ENCODE results near the gene ELANE. TPM values are rescaled to one million over a fixed set of nuclear protein-coding genes. Genes with fewer than 3 reads are reported as not detected.
A peak's percentile ranks its signal among the peaks of the same experiment; 100 is the strongest.

Gene ELANE
- total and polyA plus RNA-seq, 2 donors from 2014 or later: 0.85 TPM; not detected in 1

- no peak for FAIRE-seq
- no peak overlapping the region for H3K4me3 ChIP-seq (ENCODE audit: low read length in 3 of 3)
- H3K9ac ChIP-seq (ENCODE audit: low read length in 3 of 3): no peak overlapping the region
- intact Hi-C loops (cut with DNase I): no loop called here
- no peak overlapping the region for H3K27ac ChIP-seq (ENCODE audit: low read depth in 2 of 2, low read length in 2 of 2)
- peaks cover 0 to 4% (median 0%) of the 10 kb centered on the region in 3 donors for H3K36me3 ChIP-seq (ENCODE audit: control insufficient read depth in 2 of 3, insufficient read depth in 3 of 3, low read length in 3 of 3)
- peaks cover 0 to 10% (median 0%) of the 10 kb centered on the region in 3 donors for H3K4me1 ChIP-seq (ENCODE audit: control insufficient read depth in 2 of 3, insufficient read depth in 2 of 3, low read depth in 1 of 3, low read length in 3 of 3)
- peak in 1 of 5 donors; percentile 79 for DNase-seq
- no peaks in the 10 kb centered on the region for H3K27me3 ChIP-seq (ENCODE audit: control insufficient read depth, insufficient read depth, low read length)
- TF ChIP-seq CTCF (IDR thresholded peaks at IDR 0.05; ENCODE audit: borderline replicate concordance, extremely low read depth, insufficient read depth): no peak
- H3K9me3 ChIP-seq (ENCODE audit: control insufficient read depth in 2 of 3, insufficient read depth in 1 of 3, low read length in 3 of 3): no peaks in the 10 kb centered on the region
Observed at GRCh38 chr19:867855-868457, 15.9 kb downstream of the ELANE start.

GRCh38 chr19:868458-869244 lies 16.5 kb downstream of the ELANE start:
- TF ChIP-seq CTCF (IDR thresholded peaks at IDR 0.05; ENCODE audit: borderline replicate concordance, extremely low read depth, insufficient read depth): no peak
- intact Hi-C loops (cut with DNase I): no loop called here
- H3K9ac ChIP-seq (ENCODE audit: low read length in 3 of 3): no peak overlapping the region

GRCh38 chr19:869245-870177 lies 17.4 kb downstream of the ELANE start:
- Histone ChIP-seq H3K27ac (ENCODE audit: low read depth in 2 of 2, low read length in 2 of 2) (peak overlapping the region; percentile 34 to 91), H3K36me3 (ENCODE audit: control insufficient read depth in 2 of 3, insufficient read depth in 3 of 3, low read length in 3 of 3) (peaks cover 0 to 10% (median 0%) of the 10 kb centered on the region in 3 donors), H3K9ac (ENCODE audit: low read length in 3 of 3) (no peak overlapping the region), H3K9me3 (ENCODE audit: control insufficient read depth in 2 of 3, insufficient read depth in 1 of 3, low read length in 3 of 3) (no peaks in the 10 kb centered on the region), H3K27me3 (ENCODE audit: control insufficient read depth, insufficient read depth, low read length) (no peaks in the 10 kb centered on the region), H3K4me3 (ENCODE audit: low read length in 3 of 3) (no peak overlapping the region), H3K4me1 (ENCODE audit: control insufficient read depth in 2 of 3, insufficient read depth in 2 of 3, low read depth in 1 of 3, low read length in 3 of 3) (peaks cover 0 to 4% (median 0%) of the 10 kb centered on the region in 3 donors)
- intact Hi-C loops (cut with DNase I): no loop called here
- TF ChIP-seq CTCF (IDR thresholded peaks at IDR 0.05; ENCODE audit: borderline replicate concordance, extremely low read depth, insufficient read depth): no peak
- no peak for FAIRE-seq
- DNase-seq: peak in 1 of 5 donors; percentile 94

More at GRCh38 chr19:868458-869244, 16.5 kb downstream of the ELANE start:
- peaks cover 0 to 8% (median 0%) of the 10 kb centered on the region in 3 donors for H3K4me1 ChIP-seq (ENCODE audit: control insufficient read depth in 2 of 3, insufficient read depth in 2 of 3, low read depth in 1 of 3, low read length in 3 of 3)
- peak overlapping the region in 1 of 2 donors; percentile 78 for H3K27ac ChIP-seq (ENCODE audit: low read depth in 2 of 2, low read length in 2 of 2)
- H3K27me3 ChIP-seq (ENCODE audit: control insufficient read depth, insufficient read depth, low read length): no peaks in the 10 kb centered on the region
- no peaks in the 10 kb centered on the region for H3K9me3 ChIP-seq (ENCODE audit: control insufficient read depth in 2 of 3, insufficient read depth in 1 of 3, low read length in 3 of 3)
- H3K4me3 ChIP-seq (ENCODE audit: low read length in 3 of 3): no peak overlapping the region
- DNase-seq (peak in 1 of 5 donors; percentile 85), FAIRE-seq (no peak)
- peaks cover 0 to 8% (median 0%) of the 10 kb centered on the region in 3 donors for H3K36me3 ChIP-seq (ENCODE audit: control insufficient read depth in 2 of 3, insufficient read depth in 3 of 3, low read length in 3 of 3)
